Panc1 (cell line): ENCODE measurements around the gene TSEN15. TPM values are rescaled to one million over a fixed set of nuclear protein-coding genes. Genes with fewer than 3 reads are reported as not detected.

Experiments used
- ATAC-seq: fragments of 200-7000 bp; cut with Tn5 transposase; 2 replicates; pipeline ENCODE4 v1.9.1; 2020; ENCODE audit warnings: mild to moderate bottlenecking, moderate library complexity
- BruUV-seq: library from RNA; stranded (reverse); fragments of 400-500 nt; replicated peaks from 2 replicates; lab custom pipeline; 2021; lab: Mats Ljungman, UMichigan
- CTCF ChIA-PET: fragments of 300-600 bp; sonication (Branson Sonifier 250); formaldehyde crosslinking; loops from one replicate; lab custom pipeline; 2022; ENCODE audit warnings: antibody characterized with exemption; lab: Charles Lee
- POLR2A ChIA-PET: fragments of 300-600 bp; sonication (Branson Sonifier 250); formaldehyde crosslinking; loops from one replicate; lab custom pipeline; 2022; ENCODE audit warnings: antibody characterized with exemption; lab: Charles Lee
- DNase-seq: peaks from one replicate; pipeline ENCODE4 v3.0.0-alpha.2; 2010; ENCODE audit warnings: low read depth, low spot score
- H3K27ac ChIP-seq: 2 replicates; pipeline ENCODE4 v1.5.1; 2011; ENCODE audit warnings: mild to moderate bottlenecking, low read length, inconsistent platforms
- H3K27me3 ChIP-seq: fragments of 200-500 bp; sonication (Bioruptor generic); 2 replicates; pipeline ENCODE4 v1.6.0; 2014; ENCODE audit warnings: low read length, inconsistent platforms; ENCODE audit not compliant: control insufficient read depth, insufficient read depth
- H3K36me3 ChIP-seq: fragments of 200-500 bp; sonication (Bioruptor generic); 2 replicates; pipeline ENCODE4 v1.5.1; 2014; ENCODE audit warnings: inconsistent platforms, mild to moderate bottlenecking, low read length, moderate library complexity; ENCODE audit not compliant: control insufficient read depth, insufficient read depth
- H3K4me1 ChIP-seq: 2 replicates; pipeline ENCODE4 v1.5.1; 2011; ENCODE audit warnings: inconsistent platforms, mild to moderate bottlenecking, low read length, moderate library complexity; ENCODE audit not compliant: control insufficient read depth, insufficient read depth
- H3K4me3 ChIP-seq, 2 experiments: 2 replicates each; pipeline ENCODE4 v1.5.1; 2011 to 2012; ENCODE audit warnings: low read depth in 2 of 2, low read length in 2 of 2, mild to moderate bottlenecking in 2 of 2, inconsistent platforms in 1 of 2, moderate library complexity in 1 of 2
- H3K9me3 ChIP-seq: fragments of 200-500 bp; sonication (Bioruptor generic); 2 replicates; pipeline ENCODE4 v1.5.1; 2014; ENCODE audit warnings: low read depth, mild to moderate bottlenecking, inconsistent platforms, low read length, moderate library complexity; ENCODE audit not compliant: control insufficient read depth, insufficient read depth
- CTCF ChIP-seq: fragments of 450-650 bp; IDR thresholded peaks from 2 replicates; pipeline ENCODE4 v1.5.1; 2017; ENCODE audit warnings: mild to moderate bottlenecking
- POLR2AphosphoS5 ChIP-seq: IDR thresholded peaks from 2 replicates; pipeline ENCODE4 v1.6.1; 2012; ENCODE audit warnings: mild to moderate bottlenecking, low read depth, low read length, moderate library complexity
- REST ChIP-seq, 2 experiments: IDR thresholded peaks; 2 replicates each; pipeline ENCODE4 v1.6.1; 2011 to 2012; ENCODE audit warnings: low read depth in 2 of 2, control low read depth in 1 of 2, low read length in 1 of 2, mild to moderate bottlenecking in 1 of 2, moderate library complexity in 1 of 2; ENCODE audit not compliant: insufficient read depth in 1 of 2
- SIN3A ChIP-seq: IDR thresholded peaks from 2 replicates; pipeline ENCODE4 v1.6.1; 2012; ENCODE audit warnings: low read depth, mild to moderate bottlenecking, low read length, moderate library complexity, borderline replicate concordance; ENCODE audit not compliant: insufficient read depth
- TCF7L2 ChIP-seq: IDR thresholded peaks from 2 replicates; pipeline ENCODE4 v1.6.1; 2011; ENCODE audit warnings: mild to moderate bottlenecking, low read depth, low read length, inconsistent platforms
- in situ Hi-C: cut with HindIII; loops from 2 replicates; pipeline ENCODE4 v1.10.0; 2016; ENCODE audit warnings: low sequenced_read_pairs, low pct_unique_long_range_greater_than_20kb
- intact Hi-C: fragments of 100-400 bp; cut with micrococcal nuclease; formaldehyde crosslinking; loops from one replicate; pipeline ENCODE4 v1.10.0; 2022; ENCODE audit not compliant: unreplicated experiment
- total RNA-seq: library from RNA; stranded (reverse); gene quantifications from one replicate; pipeline ENCODE4 v1.2.1, GENCODE V29; 2021; ENCODE audit not compliant: unreplicated experiment

TSEN15 gene
- total RNA-seq, 1 experiment from 2014 or later, result 31.4 TPM

GRCh38 chr1:184033711-184034167 is 17.8 kb upstream of the TSEN15 start:
- Histone ChIP-seq H3K4me1 (peaks cover 5% of the 10 kb centered on the region), H3K9me3 (no peaks in the 10 kb centered on the region), H3K36me3 (no peaks in the 10 kb centered on the region; the same call in 1 of the 2 replicates), H3K27ac (no peak overlapping the region), H3K27me3 (peaks cover 11% of the 10 kb centered on the region), H3K4me3 (no peak overlapping the region)
- ATAC-seq (no peak), DNase-seq (no peak)
- no peak for TF ChIP-seq TCF7L2
- no peak for TF ChIP-seq SIN3A
- TF ChIP-seq REST (IDR thresholded peaks at IDR 0.05; ENCODE audit: insufficient read depth in 1 of 2, low read depth in 2 of 2, low read length in 1 of 2), result no peak
- TF ChIP-seq CTCF, result no peak
- no peak for TF ChIP-seq POLR2AphosphoS5
- intact Hi-C loops (no loop called here), in situ Hi-C loops (no loop called here)
- ChIA-PET POLR2A (no interaction called here), CTCF (no interaction called here)
- BruUV-seq, result no TSS peak

GRCh38 chr1:184034761-184035379 is 16.7 kb upstream of the TSEN15 start:
- Histone ChIP-seq H3K4me1 (peaks cover 5% of the 10 kb centered on the region; the same call in 1 of the 2 replicates), H3K36me3 (no peaks in the 10 kb centered on the region; the same call in 1 of the 2 replicates), H3K27ac (no peak overlapping the region), H3K9me3 (no peaks in the 10 kb centered on the region), H3K27me3 (peaks cover 11% of the 10 kb centered on the region), H3K4me3 (no peak overlapping the region)
- CTCF ChIA-PET, result no interaction called here
- ATAC-seq, result no peak
- POLR2A ChIA-PET, result no interaction called here
- TF ChIP-seq POLR2AphosphoS5 (no peak), SIN3A (no peak), CTCF (no peak), TCF7L2 (no peak), REST (IDR thresholded peaks at IDR 0.05; ENCODE audit: insufficient read depth in 1 of 2, low read depth in 2 of 2, low read length in 1 of 2) (no peak)
- no TSS peak for BruUV-seq
- intact Hi-C loops (no loop called here), in situ Hi-C loops (no loop called here)
- no peak for DNase-seq
